Kidney epithelial cell (primary cell): ENCODE results near the gene SS18L1. TPM values are rescaled to one million over a fixed set of nuclear protein-coding genes. Genes with fewer than 3 reads are reported as not detected.

ENCODE experiments used
- DNase-seq: peaks from one replicate; pipeline ENCODE4 v3.0.0-alpha.2; 2010; ENCODE audit warnings: low read depth
- H3K27me3 ChIP-seq: 2 replicates; pipeline ENCODE4 v1.6.0; 2011; ENCODE audit warnings: low read length; ENCODE audit not compliant: control insufficient read depth, insufficient read depth
- H3K36me3 ChIP-seq: 2 replicates; pipeline ENCODE4 v1.5.1; 2011; ENCODE audit warnings: low read length; ENCODE audit not compliant: control insufficient read depth, insufficient read depth
- H3K4me3 ChIP-seq: 2 replicates; pipeline ENCODE4 v1.5.1; 2011; ENCODE audit warnings: low read depth, mild to moderate bottlenecking, control low read depth, low read length
- total RNA-seq: library from RNA; depleted of rRNA; stranded (reverse); fragments of >200 nt; gene quantifications from 2 replicates; pipeline ENCODE4 v1.2.3, GENCODE V29; 2015
- TF ChIP-seq, protein P1 (sequence below): IDR thresholded peaks from 2 replicates; pipeline ENCODE4 v1.5.1; 2011; ENCODE audit warnings: mild to moderate bottlenecking, moderate library complexity, low read length, control low read depth, inconsistent platforms; ENCODE audit not compliant: insufficient read depth, poor library complexity, severe bottlenecking

Gene SS18L1
- total RNA-seq, 1 donor from 2014 or later, result 15.9 TPM

GRCh38 chr20:62225820-62226635 lies 82.5 kb downstream of the SS18L1 start:
- DNase-seq, result no peak
- TF ChIP-seq, protein P1, sequence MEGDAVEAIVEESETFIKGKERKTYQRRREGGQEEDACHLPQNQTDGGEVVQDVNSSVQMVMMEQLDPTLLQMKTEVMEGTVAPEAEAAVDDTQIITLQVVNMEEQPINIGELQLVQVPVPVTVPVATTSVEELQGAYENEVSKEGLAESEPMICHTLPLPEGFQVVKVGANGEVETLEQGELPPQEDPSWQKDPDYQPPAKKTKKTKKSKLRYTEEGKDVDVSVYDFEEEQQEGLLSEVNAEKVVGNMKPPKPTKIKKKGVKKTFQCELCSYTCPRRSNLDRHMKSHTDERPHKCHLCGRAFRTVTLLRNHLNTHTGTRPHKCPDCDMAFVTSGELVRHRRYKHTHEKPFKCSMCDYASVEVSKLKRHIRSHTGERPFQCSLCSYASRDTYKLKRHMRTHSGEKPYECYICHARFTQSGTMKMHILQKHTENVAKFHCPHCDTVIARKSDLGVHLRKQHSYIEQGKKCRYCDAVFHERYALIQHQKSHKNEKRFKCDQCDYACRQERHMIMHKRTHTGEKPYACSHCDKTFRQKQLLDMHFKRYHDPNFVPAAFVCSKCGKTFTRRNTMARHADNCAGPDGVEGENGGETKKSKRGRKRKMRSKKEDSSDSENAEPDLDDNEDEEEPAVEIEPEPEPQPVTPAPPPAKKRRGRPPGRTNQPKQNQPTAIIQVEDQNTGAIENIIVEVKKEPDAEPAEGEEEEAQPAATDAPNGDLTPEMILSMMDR, result no peak
- Histone ChIP-seq H3K4me3 (no peak overlapping the region), H3K27me3 (peaks cover 75% of the 10 kb centered on the region), H3K36me3 (no peaks in the 10 kb centered on the region)

GRCh38 chr20:62226707-62227590 lies 83.4 kb downstream of the SS18L1 start:
- TF ChIP-seq, protein P1, result no peak
- DNase-seq, result no peak
- H3K4me3 ChIP-seq, result no peak overlapping the region
- no peaks in the 10 kb centered on the region for H3K36me3 ChIP-seq
- H3K27me3 ChIP-seq, result peaks cover 66% of the 10 kb centered on the region

DNA sequence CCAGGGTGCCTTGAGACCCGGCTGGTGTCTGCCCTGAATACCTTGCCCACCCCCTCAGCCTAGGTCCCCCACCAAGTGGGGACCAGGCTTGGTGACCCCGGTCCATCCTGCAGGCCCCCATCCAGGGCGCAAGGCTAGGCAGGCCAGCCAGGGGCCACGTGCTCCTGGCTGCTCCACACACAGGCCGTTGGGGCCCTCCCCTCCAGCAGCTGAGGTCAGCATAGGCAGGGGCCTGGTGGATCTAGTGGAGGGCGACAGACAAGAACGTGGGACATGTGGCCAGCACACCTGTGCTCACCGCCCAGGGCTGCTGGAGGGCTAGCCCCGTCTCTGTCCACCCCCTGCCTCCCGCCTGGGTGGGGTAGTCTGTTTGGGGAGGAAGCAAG lies 84.0 kb downstream of the SS18L1 start:
- DNase-seq, result no peak
- no peak overlapping the region for H3K4me3 ChIP-seq
- H3K27me3 ChIP-seq, result peaks cover 62% of the 10 kb centered on the region
- H3K36me3 ChIP-seq, result no peaks in the 10 kb centered on the region
- TF ChIP-seq, protein P1, result no peak

GRCh38 chr20:62227977-62228958 lies 84.7 kb downstream of the SS18L1 start:
- Histone ChIP-seq H3K4me3 (no peak overlapping the region), H3K36me3 (no peaks in the 10 kb centered on the region), H3K27me3 (peaks cover 55% of the 10 kb centered on the region)
- TF ChIP-seq, protein P1, result no peak
- no peak for DNase-seq

DNA sequence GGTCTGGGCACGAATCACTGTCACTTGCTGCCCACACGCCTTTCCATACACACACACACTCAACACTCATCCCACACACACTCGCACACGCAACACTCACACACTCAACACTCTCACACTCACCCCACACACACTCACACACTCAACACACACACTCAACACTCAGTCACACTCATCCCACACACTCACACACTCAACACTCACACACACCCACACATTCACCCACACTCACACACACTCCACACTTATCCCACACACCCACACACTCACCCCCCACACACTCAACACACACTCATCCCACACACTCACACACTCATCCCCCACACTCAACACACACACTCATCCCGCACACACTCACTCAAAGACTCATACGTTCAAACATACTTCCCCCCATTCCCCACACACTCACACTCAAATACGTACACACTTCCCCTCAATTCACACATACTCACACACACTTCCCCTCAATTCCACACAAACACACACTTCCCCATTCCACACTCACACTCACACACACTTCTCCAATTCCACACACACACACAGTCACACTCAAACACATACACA lies 85.5 kb downstream of the SS18L1 start:
- Histone ChIP-seq H3K27me3 (peaks cover 47% of the 10 kb centered on the region), H3K4me3 (no peak overlapping the region), H3K36me3 (no peaks in the 10 kb centered on the region)
- no peak for DNase-seq
- TF ChIP-seq, protein P1, result no peak
